Naive B cell (primary cell): ENCODE data around the gene MMP2. TPM values are rescaled to one million over a fixed set of nuclear protein-coding genes. Genes with fewer than 3 reads are reported as not detected.

ENCODE experiments used
- ATAC-seq, 2 donors: fragments of 150-1000 bp; cut with Tn5 transposase; 2 replicates each; pipeline ENCODE4 v1.10.0; 2021; ENCODE audit warnings: low read depth in 2 of 2, mild to moderate bottlenecking in 2 of 2, moderate library complexity in 2 of 2
- DNase-seq: peaks from one replicate; pipeline ENCODE4 v3.0.0; 2022
- H3K27ac Mint-ChIP-seq, 6 donors: one replicate each; pipeline ENCODE4 v1.8.0; 2020 to 2022; ENCODE audit warnings: mild to moderate bottlenecking in 6 of 6, mixed read lengths in 6 of 6, moderate library complexity in 5 of 6, inconsistent platforms in 2 of 6
- H3K27me3 Mint-ChIP-seq, 3 donors: one replicate each; pipeline ENCODE4 v1.8.0; 2021 to 2022; ENCODE audit warnings: mixed read lengths in 3 of 3, mild to moderate bottlenecking in 1 of 3
- H3K36me3 Mint-ChIP-seq, 2 donors: one replicate each; pipeline ENCODE4 v1.8.0; 2020 to 2022; ENCODE audit warnings: mixed read lengths in 2 of 2, inconsistent platforms in 1 of 2, mild to moderate bottlenecking in 1 of 2
- H3K4me1 Mint-ChIP-seq, 3 donors: one replicate each; pipeline ENCODE4 v1.8.0; 2020 to 2022; ENCODE audit warnings: mixed read lengths in 3 of 3, inconsistent platforms in 1 of 3, mild to moderate bottlenecking in 1 of 3, moderate library complexity in 1 of 3
- H3K4me3 Mint-ChIP-seq, 8 donors: one replicate each; pipeline ENCODE4 v1.8.0; 2020 to 2022; ENCODE audit warnings: mild to moderate bottlenecking in 8 of 8, mixed read lengths in 8 of 8, moderate library complexity in 8 of 8, inconsistent platforms in 2 of 8
- H3K9me3 Mint-ChIP-seq, 7 donors: one replicate each; pipeline ENCODE4 v1.8.0; 2020 to 2022; ENCODE audit warnings: mixed read lengths in 7 of 7, mild to moderate bottlenecking in 5 of 7, inconsistent platforms in 2 of 7, moderate library complexity in 1 of 7
- polyA plus RNA-seq, 6 donors: library from polyadenylated mRNA; unstranded; fragments of 300-500 nt; fragmentation: Illumina TruSeq; gene quantifications; one replicate each; pipeline ENCODE4 v1.2.3, GENCODE V29; 2021; ENCODE audit warnings: low read depth in 6 of 6

The MMP2 gene
- polyA plus RNA-seq, 6 donors from 2014 or later = not detected

GRCh38 chr16:55474821-55475220, 4.2 kb upstream of the MMP2 start:
- peaks cover 0 to 8% of the 10 kb centered on the region in 2 donors for H3K36me3 Mint-ChIP-seq
- H3K27ac Mint-ChIP-seq = no peak overlapping the region

GRCh38 chr16:55475919-55476318, 3.1 kb upstream of the MMP2 start:
- ATAC-seq (no peak), DNase-seq (no peak)
- H3K27me3 Mint-ChIP-seq = peaks cover 15 to 61% (median 53%) of the 10 kb centered on the region in 3 donors
- no peak overlapping the region for H3K4me3 Mint-ChIP-seq
- H3K4me1 Mint-ChIP-seq = peaks cover 3 to 6% (median 5%) of the 10 kb centered on the region in 3 donors
- H3K36me3 Mint-ChIP-seq = peaks cover 0 to 8% of the 10 kb centered on the region in 2 donors
- H3K27ac Mint-ChIP-seq = peak overlapping the region in 1 of 6 donors; percentile 64
- H3K9me3 Mint-ChIP-seq = no peaks in the 10 kb centered on the region

More at GRCh38 chr16:55474821-55475220, 4.2 kb upstream of the MMP2 start:
- Mint-ChIP-seq H3K9me3 (no peaks in the 10 kb centered on the region), H3K4me3 (no peak overlapping the region), H3K27me3 (peaks cover 12 to 50% (median 42%) of the 10 kb centered on the region in 3 donors), H3K4me1 (peaks cover 3 to 6% (median 5%) of the 10 kb centered on the region in 3 donors)
- no peak for ATAC-seq
- DNase-seq = no peak

DNA sequence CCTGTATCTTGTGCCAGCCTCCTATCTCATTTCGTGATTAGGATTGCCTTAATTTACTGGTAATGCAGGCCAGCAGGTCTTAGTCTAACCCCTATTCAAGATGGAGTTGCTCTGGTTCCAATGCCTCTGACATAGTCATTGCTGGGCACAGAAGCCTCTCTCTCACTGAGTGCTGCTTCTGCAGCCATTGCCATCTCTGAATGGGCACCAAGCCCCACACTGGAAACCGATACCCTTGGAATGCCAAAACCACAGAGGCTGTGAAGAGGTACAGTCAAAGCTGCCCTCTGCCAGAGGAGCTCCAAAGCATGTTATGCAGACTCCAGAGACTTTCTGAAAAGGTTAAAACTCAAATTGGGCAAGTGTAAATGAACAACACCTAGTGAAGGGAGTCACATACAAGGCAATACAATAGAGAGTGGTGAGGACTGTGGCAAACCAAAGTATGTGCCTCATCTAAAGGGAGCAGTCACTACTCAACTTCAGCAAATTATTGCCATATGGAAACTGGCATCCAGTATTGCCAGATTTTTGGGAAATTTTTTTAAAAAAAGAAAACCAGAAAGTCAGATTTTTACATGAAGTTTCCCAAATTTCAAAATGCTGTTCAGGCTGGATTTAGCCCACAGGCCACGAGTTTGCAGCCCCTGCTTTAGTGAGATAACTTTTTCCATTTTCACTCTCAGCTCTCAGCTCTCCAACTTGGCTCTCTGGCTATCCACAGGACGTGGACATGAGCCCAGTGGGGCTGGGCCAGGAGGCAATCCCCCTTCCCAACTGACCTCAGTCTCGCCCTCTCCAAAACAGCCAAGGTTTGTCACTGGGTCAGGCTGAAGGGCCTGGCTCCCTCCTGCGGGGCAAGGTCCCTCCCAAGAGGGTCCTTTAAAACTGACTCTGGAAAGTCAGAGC, 2.1 kb upstream of the MMP2 start:
- Mint-ChIP-seq H3K27ac (no peak overlapping the region), H3K4me3 (no peak overlapping the region), H3K9me3 (no peaks in the 10 kb centered on the region), H3K4me1 (peaks cover 3 to 6% (median 5%) of the 10 kb centered on the region in 3 donors), H3K27me3 (peaks cover 24 to 71% (median 53%) of the 10 kb centered on the region in 3 donors), H3K36me3 (peaks cover 0 to 8% of the 10 kb centered on the region in 2 donors)
- DNase-seq = no peak
- ATAC-seq = no peak

DNA sequence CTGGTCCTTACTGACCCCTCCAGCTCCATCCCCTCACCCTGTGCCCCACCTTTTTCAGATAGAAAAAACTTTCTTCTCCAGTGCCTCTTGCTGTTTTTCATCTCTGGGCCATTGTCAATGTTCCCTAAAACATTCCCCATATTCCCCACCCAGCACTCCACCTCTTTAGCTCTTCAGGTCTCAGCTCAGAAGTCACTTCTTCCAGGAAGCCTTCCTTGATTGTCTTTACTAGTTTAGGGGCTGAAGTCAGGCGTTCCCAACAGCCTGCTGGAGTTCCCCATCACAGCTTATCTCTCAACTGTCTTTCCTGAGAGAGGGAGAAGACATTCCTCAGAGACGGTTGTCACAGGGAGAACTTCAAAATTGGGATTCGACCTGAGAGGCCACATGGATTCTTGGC, 1.3 kb upstream of the MMP2 start:
- peaks cover 30 to 74% (median 53%) of the 10 kb centered on the region in 3 donors for H3K27me3 Mint-ChIP-seq

GRCh38 chr16:55479430-55480140, 587 bp downstream of the MMP2 start:
- Mint-ChIP-seq H3K4me1 (peaks cover 3 to 6% (median 5%) of the 10 kb centered on the region in 3 donors), H3K9me3 (peaks cover 0 to 2% (median 0%) of the 10 kb centered on the region in 7 donors), H3K4me3 (no peak overlapping the region), H3K27ac (no peak overlapping the region), H3K27me3 (peaks cover 38 to 68% (median 49%) of the 10 kb centered on the region in 3 donors), H3K36me3 (peaks cover 0 to 8% of the 10 kb centered on the region in 2 donors)
- ATAC-seq = no peak
- DNase-seq = no peak

More for the DNA sequence above, 1.3 kb upstream of the MMP2 start:
- no peak for ATAC-seq
- Mint-ChIP-seq H3K27ac (no peak overlapping the region), H3K4me3 (no peak overlapping the region), H3K4me1 (peaks cover 3 to 6% (median 5%) of the 10 kb centered on the region in 3 donors), H3K9me3 (no peaks in the 10 kb centered on the region), H3K36me3 (peaks cover 0 to 8% of the 10 kb centered on the region in 2 donors)
- DNase-seq = no peak

DNA sequence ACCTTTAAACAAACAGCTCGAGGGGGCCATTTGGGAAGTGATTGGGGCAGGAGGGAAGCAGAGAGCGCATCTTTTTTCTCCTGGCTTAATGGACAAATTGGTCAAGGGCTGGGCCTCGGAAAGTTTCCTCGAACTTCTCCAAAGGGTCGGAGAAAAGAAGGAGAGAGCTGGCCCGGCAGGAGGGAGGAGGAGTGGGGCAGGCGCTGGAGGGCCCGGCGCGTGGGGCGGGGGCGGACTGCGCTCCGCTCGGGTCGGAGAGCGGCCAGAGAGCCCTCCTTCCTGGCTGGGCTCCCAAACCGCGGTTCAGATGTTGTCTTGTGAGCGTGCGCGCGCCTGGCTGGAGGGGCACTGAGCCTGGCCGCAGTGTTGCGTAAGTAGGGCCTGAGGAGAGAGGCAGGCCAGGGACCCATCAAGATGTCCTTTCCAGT, 1.2 kb downstream of the MMP2 start:
- Mint-ChIP-seq H3K36me3 (peaks cover 0 to 8% of the 10 kb centered on the region in 2 donors), H3K4me3 (no peak overlapping the region), H3K4me1 (peaks cover 3 to 6% (median 5%) of the 10 kb centered on the region in 3 donors), H3K9me3 (peaks cover 0 to 5% (median 0%) of the 10 kb centered on the region in 7 donors), H3K27me3 (peaks cover 41 to 66% (median 49%) of the 10 kb centered on the region in 3 donors), H3K27ac (no peak overlapping the region)
- ATAC-seq = no peak
- no peak for DNase-seq

GRCh38 chr16:55481023-55481422, 2.0 kb downstream of the MMP2 start:
- Mint-ChIP-seq H3K4me1 (peaks cover 3 to 6% (median 5%) of the 10 kb centered on the region in 3 donors), H3K27ac (no peak overlapping the region), H3K9me3 (peaks cover 0 to 5% (median 0%) of the 10 kb centered on the region in 7 donors), H3K4me3 (no peak overlapping the region), H3K27me3 (peaks cover 38 to 61% (median 42%) of the 10 kb centered on the region in 3 donors), H3K36me3 (peaks cover 0 to 8% of the 10 kb centered on the region in 2 donors)
- ATAC-seq (no peak), DNase-seq (no peak)

DNA sequence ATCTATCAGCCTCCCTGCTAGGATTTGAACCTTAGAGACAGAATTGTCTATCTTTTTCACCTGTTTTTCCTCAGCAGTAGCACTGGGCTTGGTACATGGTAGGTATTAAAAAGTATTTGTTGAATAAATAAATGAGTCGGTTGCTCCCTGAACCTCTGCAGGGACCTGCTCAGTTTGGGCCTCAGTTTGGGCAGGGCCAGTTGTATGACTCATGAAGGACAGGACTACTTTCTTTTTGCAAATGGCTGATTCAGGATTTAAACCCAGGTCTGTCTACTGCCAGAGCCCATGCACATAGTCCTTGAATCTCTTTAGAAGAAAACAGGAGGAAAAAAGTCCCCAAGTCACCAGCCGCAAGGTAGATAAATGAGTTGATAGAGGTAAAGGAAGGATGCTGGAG, 3.1 kb downstream of the MMP2 start:
- no peak for ATAC-seq
- H3K4me3 Mint-ChIP-seq = no peak overlapping the region

DNA sequence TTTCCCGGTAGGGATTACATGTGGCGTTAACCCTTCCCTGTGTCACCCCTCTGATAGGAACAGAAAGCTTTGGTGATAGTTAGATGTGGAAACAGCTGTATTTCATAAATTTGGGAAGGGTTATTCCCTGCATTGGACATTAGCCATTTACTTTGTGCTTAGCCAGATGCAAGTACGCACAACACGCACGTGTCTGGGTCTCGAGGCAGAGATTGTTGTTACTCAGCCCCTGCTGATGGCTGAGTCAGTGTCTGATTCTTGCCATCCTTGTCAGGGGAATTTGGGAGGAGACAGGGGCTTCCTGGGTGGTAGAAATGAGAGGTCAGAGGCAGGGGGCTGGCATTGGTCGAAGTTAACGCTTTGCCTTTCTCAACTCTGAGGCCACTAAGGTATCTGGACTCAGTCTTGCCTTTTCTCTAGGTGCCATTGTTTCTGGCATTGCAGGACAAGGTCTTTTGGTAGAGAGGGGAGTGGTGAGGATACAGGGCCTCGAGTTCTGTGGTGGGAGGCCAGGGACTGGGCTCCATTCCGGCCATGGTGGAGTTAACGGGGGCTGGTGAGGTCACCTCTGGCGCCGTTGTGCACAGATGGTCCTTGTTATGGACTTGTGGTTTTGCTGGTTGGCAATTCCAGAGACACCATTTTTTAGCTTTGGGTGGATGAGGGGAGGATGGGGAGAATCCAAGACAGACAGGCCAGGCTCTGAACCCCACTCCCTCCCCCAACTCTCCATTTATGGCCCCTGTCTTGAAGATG, 8.2 kb downstream of the MMP2 start:
- ATAC-seq = no peak
- H3K4me1 Mint-ChIP-seq = no peaks in the 10 kb centered on the region
- DNase-seq = no peak
- peaks cover 7 to 22% (median 13%) of the 10 kb centered on the region in 3 donors for H3K27me3 Mint-ChIP-seq
- H3K4me3 Mint-ChIP-seq = no peak overlapping the region
- H3K27ac Mint-ChIP-seq = no peak overlapping the region
- H3K36me3 Mint-ChIP-seq = no peaks in the 10 kb centered on the region
- H3K9me3 Mint-ChIP-seq = peaks cover 0 to 6% (median 0%) of the 10 kb centered on the region in 7 donors

More for the DNA sequence above, 3.1 kb downstream of the MMP2 start:
- Mint-ChIP-seq H3K4me1 (peaks cover 3 to 6% (median 5%) of the 10 kb centered on the region in 3 donors), H3K27ac (no peak overlapping the region), H3K9me3 (peaks cover 0 to 6% (median 0%) of the 10 kb centered on the region in 7 donors), H3K36me3 (peaks cover 0 to 8% of the 10 kb centered on the region in 2 donors), H3K27me3 (peaks cover 35 to 51% (median 42%) of the 10 kb centered on the region in 3 donors)
- DNase-seq = no peak

GRCh38 chr16:55488306-55488705, 9.3 kb downstream of the MMP2 start:
- DNase-seq (no peak), ATAC-seq (no peak)
- H3K4me1 Mint-ChIP-seq = no peaks in the 10 kb centered on the region
- peaks cover 0 to 6% (median 0%) of the 10 kb centered on the region in 7 donors for H3K9me3 Mint-ChIP-seq
- H3K36me3 Mint-ChIP-seq = no peaks in the 10 kb centered on the region
- H3K4me3 Mint-ChIP-seq = no peak overlapping the region
- peaks cover 7 to 16% (median 13%) of the 10 kb centered on the region in 3 donors for H3K27me3 Mint-ChIP-seq
- H3K27ac Mint-ChIP-seq = no peak overlapping the region

- Mint-ChIP-seq H3K4me1 (no peaks in the 10 kb centered on the region), H3K27ac (no peak overlapping the region), H3K27me3 (peaks cover 7 to 13% (median 12%) of the 10 kb centered on the region in 3 donors), H3K9me3 (peaks cover 0 to 5% (median 0%) of the 10 kb centered on the region in 7 donors), H3K4me3 (no peak overlapping the region), H3K36me3 (no peaks in the 10 kb centered on the region)
- DNase-seq = no peak
- ATAC-seq = no peak
Observed at GRCh38 chr16:55489119-55489955, 10.3 kb downstream of the MMP2 start.

GRCh38 chr16:55489956-55490265, 10.9 kb downstream of the MMP2 start:
- Mint-ChIP-seq H3K4me1 (no peaks in the 10 kb centered on the region), H3K9me3 (peaks cover 0 to 4% (median 0%) of the 10 kb centered on the region in 7 donors), H3K27ac (no peak overlapping the region), H3K4me3 (peak overlapping the region in 1 of 8 donors; percentile 5), H3K27me3 (peaks cover 7 to 13% (median 8%) of the 10 kb centered on the region in 3 donors), H3K36me3 (no peaks in the 10 kb centered on the region)
- DNase-seq (no peak), ATAC-seq (no peak)
